Neural progenitor cell (in vitro differentiated cells): ENCODE results near the gene DNMT1.

ENCODE experiments used
- EZH2 ChIP-seq: fragments of 200-600 bp; sonication (generic); IDR thresholded peaks from 2 replicates; pipeline ENCODE4 v1.6.1; 2017; ENCODE audit warnings: antibody characterized with exemption, mild to moderate bottlenecking, moderate library complexity
- EZH2phosphoT487 ChIP-seq: fragments of 200-600 bp; sonication (generic); IDR thresholded peaks from 2 replicates; pipeline ENCODE4 v1.6.1; 2017; ENCODE audit warnings: antibody characterized with exemption
- TF ChIP-seq, protein P1 (sequence below): fragments of 200-600 bp; sonication (generic); IDR thresholded peaks from 2 replicates; pipeline ENCODE4 v1.5.1; 2017; ENCODE audit warnings: antibody characterized with exemption, mild to moderate bottlenecking

DNA sequence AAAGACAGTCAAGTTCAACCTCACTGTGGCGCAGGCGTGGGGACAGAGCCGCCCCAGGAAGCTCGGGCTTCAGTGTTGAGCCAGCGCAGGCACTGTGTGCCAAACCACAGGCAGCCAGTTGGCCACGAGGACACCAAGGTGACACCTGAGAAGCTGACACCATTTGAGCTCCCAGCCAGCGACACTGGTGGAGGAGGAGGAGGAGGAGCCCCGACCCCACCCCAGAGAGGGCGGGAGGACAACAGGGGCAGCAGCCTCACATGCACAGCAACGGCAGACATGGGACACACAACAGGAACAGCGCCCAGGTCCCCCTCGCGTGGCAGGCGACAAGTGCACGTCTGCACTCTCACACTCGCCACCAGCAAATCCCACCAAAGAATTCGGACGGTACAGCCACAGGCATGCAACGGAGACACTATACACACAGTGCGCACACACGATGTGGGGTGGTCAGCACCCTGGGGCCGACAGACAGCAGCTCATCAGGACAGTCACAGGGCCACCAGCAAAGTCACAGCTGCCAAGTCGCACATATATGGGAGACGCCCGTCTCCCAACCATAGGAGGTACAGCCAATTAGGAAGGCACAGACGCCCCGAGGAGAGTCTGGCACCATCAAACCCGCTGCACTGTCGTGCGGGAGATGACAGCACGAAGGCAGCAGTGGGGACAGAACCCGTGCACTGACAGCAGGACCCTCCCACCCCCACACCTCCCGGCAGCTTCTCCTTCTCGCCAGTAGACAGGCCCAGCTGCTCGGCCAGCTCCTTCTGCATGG, 78.5 kb downstream of the DNMT1 start:
- TF ChIP-seq EZH2phosphoT487 (no peak), EZH2 (no peak)
- TF ChIP-seq, protein P1, sequence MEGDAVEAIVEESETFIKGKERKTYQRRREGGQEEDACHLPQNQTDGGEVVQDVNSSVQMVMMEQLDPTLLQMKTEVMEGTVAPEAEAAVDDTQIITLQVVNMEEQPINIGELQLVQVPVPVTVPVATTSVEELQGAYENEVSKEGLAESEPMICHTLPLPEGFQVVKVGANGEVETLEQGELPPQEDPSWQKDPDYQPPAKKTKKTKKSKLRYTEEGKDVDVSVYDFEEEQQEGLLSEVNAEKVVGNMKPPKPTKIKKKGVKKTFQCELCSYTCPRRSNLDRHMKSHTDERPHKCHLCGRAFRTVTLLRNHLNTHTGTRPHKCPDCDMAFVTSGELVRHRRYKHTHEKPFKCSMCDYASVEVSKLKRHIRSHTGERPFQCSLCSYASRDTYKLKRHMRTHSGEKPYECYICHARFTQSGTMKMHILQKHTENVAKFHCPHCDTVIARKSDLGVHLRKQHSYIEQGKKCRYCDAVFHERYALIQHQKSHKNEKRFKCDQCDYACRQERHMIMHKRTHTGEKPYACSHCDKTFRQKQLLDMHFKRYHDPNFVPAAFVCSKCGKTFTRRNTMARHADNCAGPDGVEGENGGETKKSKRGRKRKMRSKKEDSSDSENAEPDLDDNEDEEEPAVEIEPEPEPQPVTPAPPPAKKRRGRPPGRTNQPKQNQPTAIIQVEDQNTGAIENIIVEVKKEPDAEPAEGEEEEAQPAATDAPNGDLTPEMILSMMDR = no peak
